NCI-H2196 treated with DMSO at 0.1 percent for 48 hours (cell line): ENCODE data around the gene ZNF740.
"Not testable (repeated sequence)": the region's sequence is repeated elsewhere in the genome, so short reads cannot be mapped to it uniquely, and the experiment has no call there.

ENCODE experiments used
- DNase-seq: peaks from one replicate; lab custom pipeline; 2025; ENCODE audit not compliant: unreplicated experiment; lab: John Stamatoyannopoulos, UW

Gene ZNF740

GRCh38 chr12:53193985-53194716 lies 13.6 kb downstream of the ZNF740 start:
- no peak for DNase-seq

- no peak for DNase-seq
Observed at GRCh38 chr12:53194973-53195372, 14.5 kb downstream of the ZNF740 start.

- DNase-seq, result no peak
Observed at GRCh38 chr12:53195516-53196420, 15.2 kb downstream of the ZNF740 start.

GRCh38 chr12:53196486-53196885 lies 16.0 kb downstream of the ZNF740 start:
- no peak for DNase-seq

DNA sequence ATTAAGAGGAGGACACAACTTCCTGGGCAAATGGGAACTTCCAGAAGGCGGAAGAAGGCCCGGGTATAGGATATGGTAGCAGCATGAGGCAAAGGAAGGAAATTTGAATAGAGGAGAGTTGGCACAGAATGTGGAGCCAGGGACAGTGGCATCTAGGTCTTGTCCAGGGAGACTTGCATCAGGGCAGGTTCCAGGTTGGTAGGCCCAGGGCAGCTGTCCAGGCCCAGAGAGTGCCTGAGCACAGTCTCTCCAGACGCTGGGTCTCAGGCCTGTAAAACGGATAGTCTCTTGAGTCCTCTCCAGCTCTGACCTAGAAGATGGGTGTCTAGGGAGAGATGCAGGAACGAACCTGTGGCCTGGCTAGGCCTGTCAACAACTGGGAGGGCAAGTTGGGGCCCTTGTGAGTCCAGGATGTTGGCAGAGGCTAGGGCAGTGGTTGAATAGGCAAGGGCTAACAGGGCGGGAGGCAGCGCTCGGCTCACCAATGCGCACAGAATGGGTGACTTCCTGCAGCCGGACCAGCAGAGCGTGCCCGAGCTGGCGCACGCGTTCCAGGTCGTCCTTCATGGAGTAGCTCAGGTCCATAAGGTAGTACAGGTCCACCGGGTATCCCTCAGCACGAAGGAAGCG lies 16.6 kb downstream of the ZNF740 start:
- no peak for DNase-seq

GRCh38 chr12:53198486-53199110 lies 18.1 kb downstream of the ZNF740 start:
- no peak for DNase-seq

DNA sequence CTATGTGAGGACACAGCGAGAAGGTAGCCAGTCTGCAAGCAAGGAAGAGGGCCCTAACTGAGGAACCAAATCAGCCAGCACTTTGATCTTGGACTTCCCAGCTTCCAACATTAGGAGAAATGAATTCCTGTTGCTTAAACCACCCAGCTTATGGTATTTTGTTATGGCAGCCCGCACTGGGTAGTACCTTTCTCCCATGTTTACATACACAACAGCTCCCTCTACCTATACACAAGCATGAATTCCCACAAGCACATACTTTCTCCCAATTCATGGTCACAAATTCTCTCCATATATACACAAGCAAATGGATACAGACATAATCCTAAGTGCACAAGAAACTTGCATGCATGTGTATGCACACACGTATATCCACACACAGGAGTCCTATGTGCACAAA lies 19.2 kb downstream of the ZNF740 start:
- no peak for DNase-seq

- DNase-seq, result no peak
Observed at GRCh38 chr12:53200107-53200457, 19.6 kb downstream of the ZNF740 start.

DNA sequence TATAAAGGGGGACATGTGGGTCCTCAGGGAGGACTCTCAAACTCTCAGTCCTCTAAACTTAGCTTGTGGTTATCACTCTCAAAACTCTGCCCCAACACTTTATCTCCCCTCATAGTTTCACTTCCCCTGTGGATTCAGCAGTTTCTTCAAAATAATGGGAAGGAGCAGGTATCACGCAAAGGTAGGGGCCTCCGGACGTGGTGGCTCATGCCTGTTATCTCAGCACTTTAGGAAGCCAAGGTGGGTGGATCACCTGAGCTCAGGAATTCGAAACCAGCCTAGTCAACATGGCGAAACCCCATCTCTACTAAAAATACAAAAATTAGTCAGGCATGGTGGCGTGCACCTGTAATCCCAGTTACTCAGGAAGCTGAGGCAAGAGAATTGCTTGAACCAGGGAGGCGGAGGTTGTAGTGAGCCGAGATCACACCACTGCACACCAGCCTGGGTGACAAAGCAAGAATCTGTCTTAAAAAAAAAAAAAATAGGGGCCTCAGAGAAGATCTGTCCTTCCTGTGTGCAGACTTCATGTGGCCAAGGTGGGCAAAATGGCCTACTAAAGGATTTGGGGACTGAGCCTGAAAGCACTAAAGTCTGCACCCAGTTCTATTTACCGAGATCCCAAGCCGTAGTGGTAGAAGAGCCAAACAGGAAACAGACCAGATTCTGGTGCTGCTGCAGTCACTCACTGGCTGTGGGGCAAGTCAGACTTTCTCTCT lies 20.1 kb downstream of the ZNF740 start:
- no peak for DNase-seq

- DNase-seq, result no peak
Observed at GRCh38 chr12:53201177-53201541, 20.6 kb downstream of the ZNF740 start.

DNA sequence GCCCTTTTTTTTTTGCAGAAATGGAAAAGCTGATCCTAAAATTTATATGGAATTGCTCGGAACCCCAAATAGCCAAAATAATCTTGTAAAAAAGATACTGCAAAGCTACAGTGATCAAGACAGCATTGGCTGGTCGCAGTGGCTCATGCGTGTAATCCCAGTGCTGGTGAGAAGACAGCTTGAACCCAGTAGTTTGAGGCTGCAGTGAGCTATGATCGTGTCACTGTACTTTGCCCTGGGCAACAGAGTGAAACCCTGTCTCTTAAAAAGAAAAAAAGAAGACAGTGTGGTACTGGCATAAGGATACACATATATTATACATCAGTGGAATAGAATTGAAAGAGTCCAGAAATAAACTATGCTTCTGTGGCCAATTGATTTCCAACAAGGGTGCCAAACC lies 21.1 kb downstream of the ZNF740 start:
- no peak for DNase-seq

DNA sequence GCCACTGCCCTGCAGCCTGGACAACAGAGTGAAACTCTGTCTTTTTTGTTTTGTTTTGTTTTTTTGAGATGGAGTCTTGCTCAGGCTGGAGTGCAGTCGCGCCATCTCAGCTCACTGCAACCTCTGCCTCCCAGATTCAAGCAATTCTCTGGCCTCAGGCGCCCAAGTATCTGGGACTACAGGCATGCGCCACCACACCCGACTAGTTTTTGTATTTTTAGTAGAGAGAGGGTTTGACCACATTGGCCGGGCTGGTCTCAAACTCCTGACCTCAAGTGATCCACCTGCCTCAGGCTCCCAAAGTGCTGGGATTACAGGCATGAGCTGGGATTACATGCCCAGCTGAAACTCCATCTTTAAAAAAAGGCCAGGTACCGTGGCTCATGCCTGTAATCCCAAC lies 21.8 kb downstream of the ZNF740 start:
- not testable (repeated sequence) for DNase-seq

DNA sequence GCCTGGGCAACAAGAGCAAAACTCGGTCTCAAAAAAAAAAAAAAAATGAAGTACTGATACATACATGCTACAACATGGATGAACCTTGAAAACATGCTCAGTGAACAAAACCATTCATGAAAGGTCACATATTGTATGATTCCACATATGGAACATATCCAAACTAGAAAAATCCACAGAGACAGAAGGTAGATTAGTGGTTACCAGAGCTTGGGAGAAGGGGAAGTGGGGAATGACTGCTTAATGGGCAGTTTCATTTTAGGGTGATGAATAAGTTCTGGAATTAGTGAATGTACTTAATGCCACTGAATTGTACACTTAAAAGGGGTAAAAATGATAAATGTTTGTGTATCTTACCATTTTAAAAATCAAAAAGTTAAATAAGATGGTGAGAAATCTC lies 23.8 kb downstream of the ZNF740 start:
- DNase-seq, result no peak

GRCh38 chr12:53205747-53206419 lies 25.4 kb downstream of the ZNF740 start:
- no peak for DNase-seq

GRCh38 chr12:53207042-53207441 lies 26.5 kb downstream of the ZNF740 start, which contains the start of gene ITGB7:
ITGB7 (minus strand) TSS chr12:53207251; CDS start chr12:53200443, 6,808 bp downstream.
- no peak for DNase-seq

- DNase-seq, result no peak
Observed at GRCh38 chr12:53208435-53208834, 27.9 kb downstream of the ZNF740 start.

DNA sequence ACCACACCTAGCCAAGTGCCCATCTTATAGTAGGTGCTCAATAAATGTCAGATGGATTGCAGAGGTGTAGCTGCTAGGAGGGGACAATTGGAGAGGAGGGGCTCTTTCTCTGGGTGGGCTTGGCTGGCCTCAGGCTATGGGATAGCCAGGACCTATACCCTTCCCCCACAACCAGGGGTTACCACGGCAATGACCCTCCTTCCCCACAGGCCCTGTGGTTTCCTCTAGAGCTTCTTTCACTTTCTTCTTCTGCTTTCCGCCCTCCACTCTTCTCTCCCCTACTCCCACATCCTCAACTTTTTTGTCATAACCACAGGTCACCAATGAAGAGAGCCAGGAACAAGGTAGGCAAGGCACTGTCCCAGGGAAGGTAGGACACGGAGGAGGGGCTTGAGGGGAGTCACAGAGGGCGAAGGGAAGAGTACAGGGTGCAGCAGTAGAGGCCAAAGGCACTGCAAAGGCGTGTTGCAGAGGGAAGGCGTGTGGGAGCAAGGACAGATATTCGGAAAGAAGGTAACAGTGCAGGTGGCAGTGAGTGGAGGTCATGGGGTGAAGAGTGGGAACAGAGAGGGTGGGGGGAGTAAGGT lies 28.4 kb downstream of the ZNF740 start:
- DNase-seq, result no peak

DNA sequence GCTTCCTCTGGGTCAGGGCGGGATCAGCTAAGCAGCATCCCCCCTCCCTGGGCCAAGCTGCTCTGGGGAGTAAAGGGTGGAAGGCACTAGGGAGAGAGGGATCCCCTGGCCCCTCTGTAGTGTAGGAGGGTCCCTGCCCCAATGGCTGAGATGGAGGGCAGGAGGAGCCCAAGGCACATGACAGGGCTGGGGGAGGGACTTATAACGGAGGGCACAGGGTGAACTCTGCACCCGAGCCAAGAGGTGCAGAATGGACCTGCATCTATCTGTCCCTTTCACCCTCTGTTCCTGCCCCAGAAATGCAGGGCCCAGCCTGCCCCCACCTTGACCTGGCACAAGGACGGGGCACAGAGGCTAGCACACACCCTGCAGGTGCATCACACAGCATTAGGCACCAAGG lies 30.3 kb downstream of the ZNF740 start:
- no peak for DNase-seq

DNA sequence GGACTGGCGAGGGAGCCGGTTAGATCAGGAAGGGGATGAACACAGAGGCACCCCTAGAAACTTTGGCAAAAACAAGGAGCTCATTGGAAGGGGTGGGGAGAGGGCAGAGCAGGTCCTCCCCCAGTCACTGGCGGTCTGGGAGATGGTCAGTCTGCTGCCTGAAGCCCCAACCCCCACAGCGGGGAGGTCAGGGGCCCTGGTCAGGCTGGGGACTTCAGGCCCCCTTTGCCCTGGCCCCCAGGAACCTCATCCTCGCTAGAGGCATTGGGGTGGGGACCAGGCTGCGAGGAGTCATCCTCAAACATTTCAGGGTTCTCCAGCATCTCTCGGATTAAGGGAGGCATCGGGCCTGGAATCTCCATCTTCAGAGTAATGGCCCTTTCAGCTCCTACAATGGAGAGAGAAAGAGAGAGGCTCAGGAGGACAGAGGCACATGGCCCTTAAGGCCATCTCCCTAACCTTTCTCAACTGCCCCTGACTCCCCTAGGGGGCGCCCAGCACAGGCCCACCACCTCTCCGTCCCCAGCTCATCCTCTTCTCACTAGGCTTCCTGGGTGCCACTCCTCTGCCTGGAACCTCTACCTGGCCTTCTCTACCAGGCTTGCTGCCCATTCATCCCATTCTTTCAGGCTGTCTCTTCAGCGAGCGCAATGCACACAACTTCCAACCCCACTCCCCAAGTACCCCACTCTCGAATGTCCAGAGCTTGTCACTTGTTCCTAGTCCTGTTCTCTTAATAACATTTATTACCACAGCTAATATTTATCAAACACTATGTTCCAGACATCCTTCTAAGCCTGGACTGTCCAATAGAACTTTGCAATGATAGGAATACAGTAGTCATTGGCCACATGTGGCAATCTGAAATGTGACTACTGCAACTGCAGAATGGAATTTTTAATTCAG lies 31.2 kb downstream of the ZNF740 start:
- no peak for DNase-seq
